IPS-NIHi7 (cell line): Measurements from ENCODE around the gene MTX1.
A peak's percentile ranks its signal among the peaks of the same experiment; 100 is the strongest.
"Not testable (repeated sequence)": the region's sequence is repeated elsewhere in the genome, so short reads cannot be mapped to it uniquely, and the experiment has no call there.

Source experiments
- DNase-seq: peaks from one replicate; pipeline ENCODE4 v3.0.0; 2012; ENCODE audit warnings: mixed read lengths; ENCODE audit errors: extremely low spot score

The MTX1 gene

DNA sequence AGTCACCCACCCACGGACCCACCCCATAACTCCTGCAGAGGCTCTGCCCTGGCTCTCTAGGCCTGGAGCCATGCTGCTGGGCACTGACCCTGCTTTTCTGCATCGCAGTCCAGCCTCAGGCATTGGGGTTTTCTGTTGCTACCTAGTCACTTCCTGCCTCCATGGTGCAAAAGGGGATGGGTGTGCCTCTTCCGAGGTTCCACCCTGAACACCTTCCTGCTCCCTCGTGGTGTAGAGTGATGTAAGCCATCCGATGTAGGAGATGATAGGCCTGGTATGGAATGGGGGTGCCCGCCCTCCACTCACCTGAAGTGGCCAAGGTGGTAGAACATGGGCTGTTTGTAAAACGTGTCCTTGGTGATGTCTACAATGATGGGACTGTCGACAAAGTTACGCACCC lies 26.9 kb downstream of the MTX1 start:
- not testable (repeated sequence) for DNase-seq

DNA sequence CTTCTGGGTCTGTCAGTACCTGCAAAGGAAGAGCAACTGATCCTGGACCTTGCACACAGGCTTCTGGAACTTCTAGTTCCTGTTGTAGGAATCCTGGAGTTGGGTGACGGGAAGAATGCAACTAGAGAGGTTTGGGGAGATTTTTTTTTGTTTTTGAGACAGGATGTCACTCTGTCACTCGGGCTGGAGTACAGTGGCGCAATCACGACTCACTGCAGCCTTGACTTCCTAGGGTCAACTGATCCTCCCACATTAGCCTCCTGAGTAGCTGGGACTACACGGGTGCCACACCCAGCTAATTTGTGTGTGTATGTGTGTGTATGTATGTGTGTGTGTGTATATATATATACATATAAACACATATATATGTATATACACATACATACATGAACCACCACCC lies 28.0 kb downstream of the MTX1 start:
- DNase-seq = no peak

DNA sequence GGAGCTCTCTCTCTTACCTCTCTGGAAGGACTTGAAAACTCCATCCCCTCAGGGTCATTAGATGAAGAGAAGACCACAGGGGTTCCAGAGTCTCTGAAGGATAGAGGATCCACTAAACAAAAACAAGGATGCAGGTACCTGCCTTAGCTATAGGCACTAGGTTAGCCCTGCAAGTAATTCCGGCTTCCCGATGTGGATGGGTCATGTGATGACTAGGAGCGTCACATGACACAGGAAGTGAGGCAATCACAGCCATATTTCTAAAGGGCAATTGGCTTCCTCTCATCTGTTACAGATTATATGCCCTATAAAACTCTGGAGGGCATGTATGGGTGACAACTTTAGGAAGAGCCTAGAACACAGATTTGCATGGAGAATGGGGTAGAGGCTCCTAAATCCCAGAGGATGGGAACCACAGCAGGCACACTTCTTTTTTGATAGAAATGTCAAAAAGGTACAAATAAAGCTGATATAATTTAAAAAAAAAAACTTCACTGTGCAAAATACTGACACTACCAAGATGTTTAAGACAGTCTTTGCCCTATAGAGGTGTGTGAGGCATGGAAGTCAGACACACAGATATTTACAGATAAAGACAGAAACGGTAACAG lies 32.7 kb downstream of the MTX1 start:
- peak; percentile 82 for DNase-seq

DNA sequence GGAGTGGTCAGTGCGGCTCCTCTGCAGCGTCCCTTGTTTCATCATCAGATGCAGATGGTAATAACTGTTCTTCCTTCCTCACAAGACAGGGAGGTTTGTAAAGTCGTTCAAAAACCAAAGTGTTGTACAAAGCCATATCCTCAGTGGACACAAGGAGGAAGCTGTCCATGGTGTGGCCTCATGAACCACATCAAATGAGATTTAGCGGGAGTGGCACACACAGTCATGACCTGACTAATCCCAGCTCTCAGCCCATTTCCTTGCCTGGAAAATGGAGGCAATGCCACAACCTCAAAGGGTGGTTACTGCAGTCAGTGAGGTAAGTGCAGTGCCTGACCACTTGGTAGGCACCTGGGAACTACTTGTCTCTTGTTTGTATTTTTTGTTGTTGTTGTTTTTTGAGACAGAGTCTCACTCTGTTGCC lies 33.4 kb downstream of the MTX1 start:
- DNase-seq = no peak

DNA sequence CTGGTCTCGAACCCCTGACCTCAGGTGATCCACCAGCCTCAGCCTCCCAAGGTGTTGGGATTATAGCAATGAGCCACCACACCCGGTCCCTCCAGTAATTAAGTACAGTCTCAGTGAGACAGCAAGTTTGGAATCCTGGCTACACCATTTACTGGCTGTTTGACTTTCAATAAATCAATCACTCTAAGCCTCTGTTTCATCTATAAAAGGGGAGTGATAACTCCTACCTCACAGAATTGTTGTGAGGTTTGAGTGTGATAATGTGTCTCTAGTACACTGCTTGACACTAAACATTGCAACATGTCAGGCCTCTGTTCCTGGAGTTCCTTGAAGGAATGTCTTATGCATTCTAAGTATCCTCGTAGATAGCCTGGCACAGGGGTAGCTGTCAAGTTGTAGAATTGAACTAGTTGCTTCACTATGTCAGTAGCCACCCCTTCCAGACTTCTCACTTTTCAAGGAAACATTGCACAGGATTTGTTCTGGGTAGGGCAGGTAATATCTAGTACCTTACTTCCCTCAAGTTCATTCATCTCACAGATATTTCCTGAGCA lies 34.4 kb downstream of the MTX1 start:
- DNase-seq = no peak

DNA sequence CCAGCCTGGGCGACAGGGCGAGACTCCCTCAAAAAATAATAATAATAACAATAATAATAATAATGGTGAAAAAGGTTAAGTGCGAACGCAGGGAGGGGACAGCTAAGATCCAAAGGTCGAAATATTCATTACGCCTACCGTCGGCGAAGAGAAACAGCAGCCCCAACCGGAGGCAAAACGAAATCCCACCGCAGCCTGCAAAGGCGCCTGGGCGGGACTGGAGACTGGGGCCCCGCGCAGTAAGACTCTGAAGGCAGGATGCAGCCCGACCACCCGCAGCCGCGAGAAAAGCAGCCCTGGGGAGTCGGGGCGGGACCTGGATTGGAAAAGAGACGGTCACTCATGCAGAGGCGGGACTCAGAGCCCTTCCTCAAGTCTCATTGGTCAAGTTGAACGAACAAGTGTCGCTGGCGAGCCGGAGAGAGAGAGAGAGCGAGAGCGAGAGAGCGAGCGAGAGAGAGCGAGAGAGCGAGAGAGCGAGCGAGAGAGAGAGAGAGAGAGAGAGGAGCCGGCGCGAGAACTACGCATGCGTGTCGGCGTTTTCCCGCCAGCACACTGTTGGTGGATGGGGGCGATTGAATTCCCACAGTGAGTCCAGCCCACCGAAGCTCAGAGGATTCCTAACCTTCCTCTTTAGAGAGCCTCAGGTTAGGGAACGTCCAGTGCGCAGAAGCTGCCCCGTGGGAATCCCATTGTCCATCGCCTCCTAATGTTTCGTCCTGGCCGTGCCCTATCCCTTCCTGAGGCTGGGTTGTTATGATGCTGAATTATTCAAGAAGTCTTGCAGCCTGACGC lies 36.1 kb downstream of the MTX1 start:
- peak; percentile 94 for DNase-seq

DNA sequence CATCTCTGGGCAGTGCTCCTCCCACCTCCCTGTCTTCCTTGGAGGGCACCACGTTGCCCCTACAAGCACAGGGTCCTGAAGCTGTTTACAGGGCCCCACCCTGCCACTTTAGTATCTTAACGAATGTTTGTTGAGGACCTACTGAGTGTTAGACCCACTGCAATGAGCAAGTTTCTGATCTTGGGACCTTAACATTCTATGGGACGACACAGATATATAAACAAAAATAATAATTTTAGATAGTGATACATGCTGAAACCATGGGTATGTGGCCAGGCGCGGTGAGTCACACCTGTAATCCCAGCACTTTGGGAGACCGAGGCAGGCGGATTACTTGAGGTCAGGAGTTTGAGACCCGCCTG lies 36.6 kb downstream of the MTX1 start:
- no peak for DNase-seq

DNA sequence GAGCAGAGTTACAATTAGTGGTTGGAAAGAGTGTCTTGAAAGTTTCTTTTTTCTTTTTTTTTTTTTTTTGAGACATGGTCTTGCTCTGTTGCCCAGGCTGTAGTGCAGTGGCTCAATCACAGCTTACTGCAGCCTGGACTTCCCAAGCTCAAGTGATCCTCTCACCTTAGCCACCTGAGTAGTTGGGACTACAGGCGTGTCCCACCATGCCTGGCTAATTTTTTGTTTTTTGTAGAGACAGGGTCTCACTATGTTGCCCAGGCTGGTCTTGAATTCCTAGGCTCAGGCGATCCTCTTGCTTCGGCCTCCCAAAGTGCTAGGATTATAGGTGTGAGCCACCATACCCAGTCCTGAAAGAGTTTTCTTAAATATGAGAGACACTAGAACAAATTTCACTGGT lies 38.3 kb downstream of the MTX1 start:
- DNase-seq = not testable (repeated sequence)

DNA sequence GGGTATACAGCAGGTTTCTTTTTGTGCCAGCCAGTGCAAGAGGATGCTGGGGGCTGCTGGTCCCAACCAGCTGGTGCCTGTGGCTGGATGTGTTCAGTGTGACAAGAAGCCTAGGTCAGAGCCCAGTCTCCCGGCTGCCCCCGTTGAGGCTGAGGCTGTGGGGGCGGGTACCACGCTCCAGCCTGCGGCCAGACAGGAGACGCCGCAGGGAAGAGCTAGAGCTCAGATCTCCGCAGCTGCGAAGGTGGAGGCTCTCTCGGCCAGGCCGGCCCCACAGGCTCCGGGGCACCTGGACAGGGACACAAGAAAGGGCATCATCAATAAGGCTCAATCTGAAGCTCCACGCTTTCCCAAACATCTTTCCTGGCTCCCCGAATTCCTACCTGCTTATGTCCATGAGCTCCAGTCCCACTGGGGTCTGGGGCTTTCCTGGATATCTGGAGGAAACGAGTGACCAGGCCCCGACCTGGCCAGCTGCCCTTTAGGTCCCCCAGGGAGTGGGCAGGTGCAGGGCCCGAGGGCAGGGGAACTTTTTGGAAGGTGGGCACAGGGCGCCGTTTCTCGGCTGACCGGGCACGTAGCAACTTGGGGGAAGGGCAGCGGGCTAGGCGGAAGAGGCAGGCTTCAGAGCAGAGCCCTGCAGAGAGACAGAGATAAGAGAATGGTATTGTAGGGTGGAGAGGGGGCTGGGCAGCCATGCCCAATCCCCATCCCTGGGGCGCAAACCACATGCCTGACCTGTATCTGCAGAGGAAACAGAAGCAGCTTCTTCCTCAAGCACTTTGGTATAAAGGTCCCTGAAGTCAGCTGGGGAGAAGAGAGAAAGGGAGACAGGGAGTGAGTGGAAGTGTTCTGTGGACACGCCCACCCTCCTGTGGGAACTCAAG lies 39.4 kb downstream of the MTX1 start:
- DNase-seq = no peak

DNA sequence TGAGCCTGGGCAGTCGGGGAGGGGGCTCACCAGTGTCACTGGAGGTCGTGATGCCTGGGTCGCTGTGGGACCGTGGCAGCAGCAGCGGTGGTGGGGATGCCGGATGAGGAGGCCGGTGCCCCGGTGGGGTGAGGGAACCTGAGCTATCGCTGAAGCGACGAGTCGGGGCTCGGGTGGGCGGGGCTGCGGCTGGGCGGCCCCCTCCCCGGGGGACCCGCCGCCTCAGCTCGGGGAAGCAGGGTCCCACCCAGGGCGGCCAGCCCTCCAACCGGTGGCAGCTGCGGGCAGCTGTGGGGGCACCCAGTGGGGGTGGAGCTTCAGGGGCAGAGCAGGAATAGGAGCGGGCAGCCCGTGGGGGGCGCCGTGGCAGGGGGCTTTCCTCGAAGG lies 41.7 kb downstream of the MTX1 start:
- peak; percentile 15 for DNase-seq

DNA sequence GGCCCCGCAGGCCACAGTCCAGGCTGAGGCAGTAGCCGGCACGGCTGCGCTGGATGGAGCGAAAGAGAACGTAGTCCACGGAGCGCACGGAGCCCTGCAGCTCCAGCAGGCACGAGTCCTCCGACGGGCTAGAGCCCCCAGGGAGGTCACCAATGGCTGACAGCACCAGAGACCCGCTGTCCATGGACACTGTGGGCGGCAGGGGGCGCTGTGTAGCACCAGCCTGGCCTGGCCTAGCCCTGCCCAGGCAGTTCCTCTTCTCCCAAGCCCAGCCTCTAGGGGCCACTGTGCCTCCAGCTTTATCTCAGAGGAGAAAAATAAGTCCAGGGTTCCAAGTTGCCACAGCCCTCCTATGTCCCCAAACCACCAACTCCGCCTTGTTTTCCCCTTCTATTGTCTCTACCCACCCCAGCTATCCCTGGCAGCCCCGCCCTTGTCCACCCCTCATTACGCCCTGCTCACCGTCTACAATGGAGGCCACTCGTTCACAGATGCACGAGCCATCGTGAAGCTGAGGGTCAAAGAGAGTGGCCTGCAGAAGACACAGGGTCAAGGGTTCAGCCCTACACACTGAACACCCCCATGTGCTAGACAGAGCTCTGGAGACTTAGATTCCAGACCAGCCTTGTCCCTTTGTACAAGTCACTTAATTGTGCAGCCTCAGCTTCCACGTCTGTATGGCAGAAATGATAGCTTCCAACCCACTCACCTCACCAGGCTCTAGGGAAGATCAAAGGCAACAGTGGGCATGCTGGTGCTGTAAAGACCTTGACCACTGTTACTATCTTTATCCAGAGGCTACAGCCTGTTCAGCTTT lies 42.3 kb downstream of the MTX1 start:
- DNase-seq = peak; percentile 97

DNA sequence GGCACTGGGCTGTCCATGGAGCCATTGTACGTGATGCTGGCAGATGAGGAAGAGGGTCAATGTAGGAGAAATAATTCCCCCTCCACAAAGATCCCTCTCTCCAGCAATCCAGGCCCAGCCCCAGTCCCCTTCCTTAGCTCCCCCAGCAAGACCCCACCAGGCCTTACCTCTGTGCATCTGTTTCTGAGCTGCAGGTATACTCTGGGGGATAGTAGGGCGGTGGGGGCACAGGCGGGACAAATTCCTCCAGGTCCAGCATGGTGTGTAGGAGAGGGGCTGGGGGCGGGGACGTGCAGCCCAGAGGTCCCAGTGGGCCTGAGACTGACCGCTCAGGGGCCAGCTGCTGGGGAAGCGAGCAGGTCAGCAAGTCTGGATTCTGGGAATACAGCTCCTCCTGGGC lies 43.1 kb downstream of the MTX1 start:
- DNase-seq = no peak

DNA sequence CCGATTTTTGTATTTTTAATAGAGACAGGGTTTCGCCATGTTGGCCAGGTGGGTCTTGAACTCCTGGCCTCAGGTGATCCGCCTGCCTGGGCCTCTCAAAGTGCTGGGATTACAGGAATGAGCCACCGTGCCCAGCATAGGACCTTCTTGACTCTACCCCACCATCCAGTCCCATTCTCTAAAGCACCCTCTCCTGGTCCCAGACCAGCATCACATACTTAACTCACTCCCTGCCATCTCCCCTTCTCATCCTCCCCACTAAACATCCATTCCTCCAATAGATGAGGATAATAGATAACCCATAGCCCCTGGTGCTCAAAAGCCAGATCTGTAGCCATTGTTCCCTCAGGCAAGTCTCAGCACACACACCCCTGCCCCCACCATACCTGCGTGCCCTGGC lies 44.7 kb downstream of the MTX1 start:
- DNase-seq = no peak

DNA sequence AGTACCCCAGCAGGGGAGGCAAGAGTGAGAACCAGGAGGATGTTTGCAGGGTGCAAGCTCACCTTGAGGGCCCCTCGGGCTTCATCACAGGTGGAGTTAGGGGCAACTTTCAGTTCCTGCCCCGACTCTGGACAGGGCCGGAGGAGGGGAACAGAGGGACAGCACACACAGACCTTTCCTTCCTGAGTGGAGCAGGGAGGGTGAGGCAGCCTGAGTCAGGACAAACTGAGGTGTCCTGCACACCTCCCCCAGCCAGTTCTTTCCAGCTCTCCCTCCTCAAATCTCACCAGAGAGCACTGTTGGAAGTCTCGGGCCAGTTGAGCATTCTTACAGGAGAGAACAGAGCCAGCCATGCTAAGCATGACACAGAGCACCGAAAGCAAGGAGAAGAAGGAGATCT lies 45.3 kb downstream of the MTX1 start:
- no peak for DNase-seq

DNA sequence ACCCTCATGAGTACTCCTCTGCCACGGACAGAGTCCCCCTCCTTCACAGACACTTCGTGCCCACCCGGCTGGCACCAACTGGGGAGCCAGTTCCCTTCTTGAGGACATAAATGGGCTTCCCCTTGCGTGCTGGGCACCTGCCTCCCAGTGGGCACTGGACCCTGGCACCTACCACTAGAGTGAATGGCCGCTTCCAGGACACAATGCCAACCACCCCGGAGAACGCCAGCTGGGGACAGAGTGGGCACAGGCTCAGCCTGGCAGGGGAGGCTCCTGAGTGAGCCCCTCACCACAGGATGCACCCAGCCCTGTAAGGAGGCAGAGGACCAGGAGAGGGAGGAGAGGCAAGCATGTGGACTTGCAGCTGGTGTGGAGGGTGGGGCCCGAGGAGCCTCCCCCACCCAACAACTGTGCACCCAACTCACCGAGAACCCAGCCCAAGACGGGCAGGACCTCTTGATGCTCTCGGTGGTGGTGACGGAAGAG lies 45.8 kb downstream of the MTX1 start:
- DNase-seq = no peak

DNA sequence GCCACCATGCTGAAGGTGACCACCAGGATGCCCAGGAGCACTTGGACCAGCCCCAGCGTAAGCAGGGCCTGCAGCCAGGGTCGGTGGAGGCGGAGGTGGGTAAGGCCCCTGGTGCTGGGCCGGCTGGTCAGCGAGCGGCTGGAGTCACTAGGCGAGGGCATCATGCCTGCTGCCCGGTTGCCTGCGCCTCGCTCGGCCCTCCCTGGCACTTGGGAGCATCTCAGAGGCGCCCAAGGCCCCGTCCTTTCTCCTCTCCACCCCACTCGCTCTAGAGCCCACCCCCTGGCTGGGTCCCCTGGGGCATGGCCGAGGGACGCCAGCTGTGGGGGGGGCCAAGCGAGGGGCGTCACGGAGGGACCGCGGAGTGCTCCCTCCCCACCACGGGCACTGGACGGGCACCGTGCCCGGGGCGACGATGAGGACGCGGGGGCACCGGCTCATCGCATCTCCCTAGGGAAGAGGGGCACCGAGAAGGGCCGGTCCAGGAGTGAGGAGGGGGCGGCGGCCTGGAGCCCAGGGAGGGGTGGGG lies 46.3 kb downstream of the MTX1 start:
- no peak for DNase-seq

DNA sequence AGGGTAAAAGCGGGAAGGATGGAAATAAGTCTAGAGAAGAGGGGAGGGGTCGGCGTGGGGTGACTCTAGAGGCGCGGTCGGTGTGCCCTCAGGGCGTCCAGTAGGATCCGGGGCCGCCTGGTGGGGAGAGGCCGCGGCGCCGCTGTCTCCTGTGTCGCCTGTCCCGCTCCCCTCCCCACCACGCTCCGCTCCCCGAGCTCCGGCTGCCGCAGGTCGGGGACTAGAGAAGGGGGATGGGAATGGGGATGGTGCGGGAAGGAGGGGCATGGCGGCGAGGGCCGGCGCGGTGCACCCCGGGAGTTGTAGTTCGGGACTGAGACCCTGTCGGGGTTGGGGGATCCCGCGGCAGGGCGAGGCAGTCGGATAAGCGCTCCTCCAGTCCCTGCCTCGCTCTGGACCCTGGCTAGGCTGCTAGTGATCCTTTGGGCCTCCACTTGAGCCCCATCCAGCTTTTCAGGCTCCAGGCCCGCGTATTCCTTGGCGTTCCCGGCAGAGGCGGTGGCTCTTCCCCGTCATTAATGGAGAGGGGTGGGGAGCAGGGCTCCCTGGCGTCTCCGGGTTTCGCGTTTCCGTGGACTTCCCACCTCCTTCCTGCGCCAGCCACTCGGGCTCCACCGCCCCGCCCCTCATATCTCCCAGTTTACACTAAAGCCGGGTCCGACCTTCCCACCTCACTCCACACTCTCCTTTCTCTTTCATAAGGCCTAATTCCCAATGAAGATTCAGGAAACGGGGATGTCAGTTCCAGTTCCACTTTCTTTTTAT lies 46.9 kb downstream of the MTX1 start, which contains the start of gene ENTREP3:
ENTREP3 (minus strand) TSS at position 241 of the 765 bp plus-strand sequence. CDS start 606 bp downstream, outside the sequence.
- DNase-seq = peak; percentile 94

DNA sequence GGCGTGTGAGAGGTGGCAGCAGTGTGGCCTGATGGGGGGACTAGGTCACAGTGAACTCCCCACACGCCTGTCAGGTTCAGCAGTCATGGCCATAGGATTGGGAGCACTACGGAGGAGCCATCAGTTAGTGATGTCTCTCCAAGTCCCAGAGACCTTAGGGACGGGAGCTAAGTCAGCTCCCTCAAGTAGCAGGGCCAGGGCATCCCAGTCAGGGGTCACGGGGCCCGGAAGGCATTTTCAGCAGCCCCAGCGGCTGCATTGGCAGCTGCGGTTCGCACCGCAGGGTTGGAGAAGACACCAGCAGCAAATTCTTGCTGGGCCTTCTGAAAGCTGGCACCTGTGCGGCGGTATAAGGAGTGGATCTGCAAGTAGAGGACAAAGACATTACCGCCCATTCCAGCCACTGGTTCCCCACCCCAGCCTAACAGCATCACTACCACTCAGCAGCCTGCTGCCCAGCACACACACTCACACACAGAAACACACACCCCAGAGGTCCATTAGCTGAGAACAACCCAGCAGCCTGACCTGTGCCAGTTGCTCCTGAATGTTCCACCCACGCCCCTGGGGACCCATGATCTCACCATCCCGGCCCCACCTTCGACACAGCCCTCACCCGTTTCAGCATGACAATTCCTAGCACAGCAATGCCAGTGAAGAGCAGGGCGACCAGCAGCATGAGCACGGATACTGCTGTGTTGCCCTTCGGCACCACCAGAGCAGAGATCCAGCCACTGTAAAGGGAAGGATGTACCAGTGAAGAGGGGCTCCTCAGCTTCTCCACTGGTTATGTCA lies 47.8 kb downstream of the MTX1 start:
- DNase-seq = no peak

DNA sequence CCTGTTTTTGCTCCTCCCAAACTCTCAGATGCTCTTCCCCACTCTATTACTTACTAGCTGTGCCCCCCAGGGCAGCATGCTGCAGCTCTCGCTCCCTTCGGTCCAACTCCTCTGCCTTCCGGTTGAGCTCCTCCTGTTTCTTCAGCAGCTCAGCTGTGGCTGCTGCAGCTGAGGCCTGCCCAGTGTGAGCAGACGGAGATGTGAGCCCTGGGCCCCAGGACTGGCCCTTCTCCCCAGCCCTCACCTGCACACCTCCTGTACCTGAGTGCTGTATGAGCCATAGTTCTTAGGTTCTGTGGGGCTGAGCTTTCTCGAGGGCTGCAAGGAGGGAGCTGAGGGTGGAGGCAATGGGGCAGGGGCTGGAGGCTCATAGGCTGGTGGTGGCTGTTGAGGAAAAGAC lies 51.8 kb downstream of the MTX1 start:
- no peak for DNase-seq
